Fibroblast of mammary gland (primary cell): ENCODE measurements around the gene RIPOR2.

Source experiments
- DNase-seq: peaks from one replicate; pipeline ENCODE4 v3.0.0-alpha.2; 2010; ENCODE audit warnings: low read depth
- H3K4me3 ChIP-seq: 2 replicates; pipeline ENCODE4 v1.5.1; 2011; ENCODE audit warnings: low read depth, mild to moderate bottlenecking, low read length, moderate library complexity; ENCODE audit not compliant: control insufficient read depth
- CTCF ChIP-seq: conservative IDR thresholded peaks from 2 replicates; pipeline ENCODE4 v1.5.1; 2011; ENCODE audit warnings: low read depth, low read length, inconsistent platforms; ENCODE audit not compliant: control insufficient read depth, insufficient read depth

The RIPOR2 gene

DNA sequence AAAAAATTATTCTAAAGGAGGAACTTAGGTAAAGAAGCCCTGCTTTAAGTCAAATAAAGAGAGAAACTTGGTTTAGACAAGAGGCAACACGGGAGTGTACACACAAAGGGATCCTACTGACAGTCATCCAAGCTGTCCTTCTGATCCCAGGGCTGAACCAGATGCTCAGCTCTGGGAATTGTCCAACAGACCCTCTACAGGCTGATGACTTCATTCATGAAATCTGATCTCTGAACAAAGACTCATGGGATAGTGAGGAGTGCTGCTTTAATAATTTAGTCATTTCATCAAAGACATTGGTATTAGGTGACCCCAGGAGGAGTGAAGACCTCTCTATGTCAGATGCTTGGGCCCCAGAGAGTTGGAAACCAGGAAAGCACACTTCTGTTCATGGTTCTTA, 71.4 kb downstream of the RIPOR2 start:
- peak; percentile 82 for DNase-seq
- no peak overlapping the region for H3K4me3 ChIP-seq
- no peak for TF ChIP-seq CTCF

DNA sequence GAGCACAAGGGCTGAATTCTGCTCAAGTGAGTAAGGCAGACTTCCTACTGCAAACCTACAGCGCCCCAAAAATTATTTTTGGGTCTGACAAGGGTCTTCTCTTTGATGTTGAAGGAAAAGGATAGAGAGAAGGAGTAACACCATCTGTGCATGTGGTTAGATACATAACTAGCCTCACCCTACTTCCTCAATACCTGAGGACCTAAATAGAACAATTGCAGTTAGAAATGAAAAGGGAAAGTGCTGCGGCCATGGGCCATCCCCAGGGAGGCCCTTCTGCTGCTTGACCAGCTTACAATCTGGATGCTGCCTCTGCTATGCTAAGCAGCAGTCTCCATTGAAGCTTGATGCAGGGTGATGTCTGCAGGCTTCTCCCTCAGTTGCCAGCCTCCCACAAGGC, 73.8 kb downstream of the RIPOR2 start:
- TF ChIP-seq CTCF, result no peak
- H3K4me3 ChIP-seq, result no peak overlapping the region
- DNase-seq, result no peak

DNA sequence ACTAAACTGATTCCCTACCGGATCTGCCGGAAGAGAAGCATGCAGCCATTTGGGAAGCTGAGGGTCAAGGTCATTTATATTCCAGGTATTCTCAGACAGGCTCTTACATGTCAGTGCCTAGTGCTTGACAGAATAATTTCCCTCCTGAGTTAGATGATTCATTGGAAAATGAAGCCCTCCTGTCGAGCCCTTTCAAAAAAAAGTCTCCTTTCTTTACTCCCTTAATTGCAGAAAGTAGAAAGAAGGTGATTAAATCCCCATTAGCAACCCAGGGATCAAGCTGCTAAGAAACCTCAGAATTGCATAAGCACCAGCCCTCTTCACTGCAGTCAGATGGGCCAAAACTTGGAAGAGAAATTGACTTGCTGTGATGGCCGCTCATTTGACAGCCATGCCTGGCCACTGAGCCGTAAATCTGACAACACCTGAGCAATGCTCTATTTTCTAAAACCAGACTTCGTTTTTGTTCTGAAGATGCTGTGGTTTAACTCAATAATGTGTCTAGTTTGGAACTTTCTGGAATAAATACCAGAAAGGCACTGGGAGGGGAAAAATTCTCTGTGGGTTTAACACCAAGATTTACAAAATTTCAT, 76.1 kb downstream of the RIPOR2 start:
- peak; percentile 23 for DNase-seq
- no peak overlapping the region for H3K4me3 ChIP-seq
- no peak for TF ChIP-seq CTCF

DNA sequence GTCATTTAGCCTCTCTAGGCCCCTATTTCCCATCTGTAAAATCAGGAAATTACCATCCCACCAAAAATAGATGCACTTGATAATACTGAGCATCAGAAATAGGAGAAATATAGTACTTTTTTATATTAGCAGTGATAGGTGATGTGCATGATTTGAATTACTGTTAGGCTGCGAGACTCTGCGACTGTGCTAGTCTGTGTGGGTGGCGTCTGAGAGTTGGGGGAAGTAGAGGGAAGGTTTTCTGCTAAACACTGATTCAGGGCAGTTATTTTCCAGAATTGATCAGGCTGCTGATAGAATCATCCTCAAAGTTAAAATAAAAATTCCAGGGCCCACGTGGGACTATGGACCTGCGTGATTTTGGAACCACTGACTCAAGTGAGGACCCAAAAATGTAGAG, 76.6 kb downstream of the RIPOR2 start:
- no peak for DNase-seq
- no peak for TF ChIP-seq CTCF
- no peak overlapping the region for H3K4me3 ChIP-seq

DNA sequence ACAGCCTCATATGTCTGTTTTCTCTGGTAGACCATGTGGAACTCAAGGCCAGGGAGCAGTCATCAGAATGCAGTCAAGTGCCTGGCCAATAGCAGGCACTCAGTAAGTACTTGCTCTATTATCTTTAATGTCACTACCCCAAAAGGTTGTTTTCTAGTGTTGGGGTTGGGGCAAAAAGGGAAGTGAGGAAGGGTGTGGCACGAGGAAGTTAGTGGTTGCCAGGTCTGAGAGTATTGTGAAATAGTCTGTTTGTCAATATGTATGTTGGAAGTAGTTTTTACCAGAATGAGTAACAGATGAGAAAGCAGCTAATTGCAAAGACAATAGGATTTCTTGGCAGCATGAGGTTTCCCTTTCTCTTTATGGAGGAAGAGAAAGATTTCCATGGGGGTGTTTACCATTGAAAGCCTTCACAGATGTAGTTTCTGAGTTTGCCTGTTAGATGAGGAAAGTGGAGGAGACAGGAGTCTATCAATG, 77.5 kb downstream of the RIPOR2 start:
- peak; percentile 87 for DNase-seq
- TF ChIP-seq CTCF, result no peak
- no peak overlapping the region for H3K4me3 ChIP-seq

DNA sequence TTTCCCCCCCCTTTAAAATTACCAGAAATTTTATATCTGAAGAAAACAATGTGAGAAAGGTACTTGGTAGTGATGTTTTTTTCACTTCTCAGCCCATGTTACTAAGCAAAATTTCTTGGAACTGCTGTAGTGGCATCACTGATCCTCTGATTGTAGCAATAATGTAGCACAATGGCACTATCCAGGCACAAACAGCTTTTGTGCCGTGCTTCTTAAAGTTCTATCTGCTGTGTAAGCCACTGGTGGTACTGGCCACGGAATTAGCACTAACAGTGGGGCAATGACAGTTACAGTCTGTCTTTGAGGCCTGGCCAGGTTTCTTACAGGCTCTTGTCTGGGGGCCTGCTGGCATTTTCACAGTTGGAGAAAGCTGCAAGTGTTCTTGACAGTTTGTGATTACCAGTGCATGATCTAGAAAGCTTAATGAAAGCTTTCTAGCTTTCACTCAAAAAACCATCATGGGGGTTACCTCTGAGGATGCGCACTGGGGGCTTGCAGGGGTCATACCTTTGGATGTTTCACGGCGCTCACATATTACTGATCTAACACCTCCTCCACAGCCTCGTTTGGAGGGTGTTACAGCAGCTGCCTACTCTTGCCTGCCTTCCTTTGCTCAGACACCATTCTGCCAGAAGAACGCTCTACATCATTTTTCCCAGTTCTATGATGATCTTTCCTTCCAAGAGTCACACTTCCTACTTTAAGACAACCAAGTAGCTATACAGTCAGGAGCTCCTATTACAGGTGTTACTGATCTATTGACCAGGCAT, 78.7 kb downstream of the RIPOR2 start:
- no peak for TF ChIP-seq CTCF
- H3K4me3 ChIP-seq, result no peak overlapping the region
- no peak for DNase-seq
